HTERT RPE-1 (cell line): ENCODE measurements around the gene SPIB.
"Not testable (repeated sequence)": the region's sequence is repeated elsewhere in the genome, so short reads cannot be mapped to it uniquely, and the experiment has no call there.

Experiments
- in situ Hi-C: fragments of 300-500 bp; cut with MboI; formaldehyde crosslinking; loops from 4 replicates; pipeline ENCODE4 v1.14.3; 2020; ENCODE audit warnings: low sequenced_read_pairs

Gene SPIB

DNA sequence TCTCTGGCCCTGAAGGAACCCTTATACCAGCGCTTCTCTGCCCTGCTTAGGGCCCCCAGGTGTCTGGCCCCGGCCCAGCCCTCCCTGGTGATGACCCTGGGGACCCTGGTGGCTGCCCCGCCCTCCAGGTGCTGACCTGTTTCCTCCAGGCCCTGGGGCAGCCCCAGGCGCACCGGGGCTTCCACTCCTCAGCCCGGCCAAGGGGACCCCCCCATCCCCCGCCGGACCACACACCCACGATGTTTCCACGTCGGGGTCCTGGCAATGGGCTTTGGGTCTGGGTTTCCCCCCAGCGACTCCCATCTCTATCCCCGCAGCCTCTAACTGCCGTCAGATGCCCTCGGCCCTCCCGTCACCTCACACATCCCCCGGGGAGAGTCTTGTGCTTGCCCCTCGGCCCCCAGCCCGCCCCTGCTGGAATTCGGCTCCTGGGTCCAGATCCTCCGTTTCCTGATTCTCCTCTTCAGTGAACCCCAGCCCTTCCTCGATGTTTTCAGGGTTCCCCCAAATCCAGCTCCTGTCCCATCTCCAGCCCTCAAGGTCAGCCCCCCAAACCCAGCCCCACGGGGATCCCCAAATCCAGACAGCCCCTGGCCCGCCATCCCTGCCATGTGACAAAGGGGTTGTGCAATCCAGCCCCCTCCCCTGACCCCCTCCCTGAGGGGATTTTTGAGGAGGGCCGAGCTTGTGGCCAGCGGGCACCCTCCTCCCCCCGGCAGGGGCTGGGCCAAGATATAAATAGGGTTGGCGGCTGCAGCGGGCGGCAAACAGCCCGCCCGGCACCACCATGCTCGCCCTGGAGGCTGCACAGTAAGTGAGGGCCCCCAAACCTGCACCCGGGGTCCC lies at the start of gene SPIB:
SPIB (plus strand) TSS at position 763 of the 846 bp plus-strand sequence; CDS start at position 788, 25 bp downstream.
- in situ Hi-C loops: no loop called here

DNA sequence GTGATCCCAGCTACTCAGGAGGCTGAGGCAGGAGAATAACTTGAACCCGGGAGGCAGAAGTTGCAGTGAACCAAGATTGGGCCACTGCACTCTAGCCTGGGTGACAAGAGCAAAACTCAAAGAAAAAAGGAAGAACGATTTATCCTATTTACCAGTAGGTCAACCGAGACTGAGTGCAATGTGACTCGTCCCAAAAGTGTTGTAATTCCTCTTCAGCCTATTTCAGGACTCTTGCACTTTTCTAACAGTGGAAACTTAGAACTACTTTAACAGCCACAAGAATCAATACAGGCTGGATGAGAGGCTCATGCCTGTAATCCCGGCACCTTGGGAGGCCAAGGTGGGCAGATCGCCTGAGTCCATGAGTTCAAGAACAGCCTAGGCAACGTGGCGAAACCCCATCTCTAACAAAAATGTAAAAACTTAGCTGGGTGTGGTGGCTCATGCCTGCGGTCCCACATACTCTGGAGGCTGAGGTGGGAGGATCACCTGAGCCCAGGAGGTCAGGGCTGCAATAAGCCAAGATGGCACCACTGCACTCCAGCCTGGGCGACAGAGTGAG lies 46.7 kb upstream of the SPIB start:
- in situ Hi-C loops: no loop called here

DNA sequence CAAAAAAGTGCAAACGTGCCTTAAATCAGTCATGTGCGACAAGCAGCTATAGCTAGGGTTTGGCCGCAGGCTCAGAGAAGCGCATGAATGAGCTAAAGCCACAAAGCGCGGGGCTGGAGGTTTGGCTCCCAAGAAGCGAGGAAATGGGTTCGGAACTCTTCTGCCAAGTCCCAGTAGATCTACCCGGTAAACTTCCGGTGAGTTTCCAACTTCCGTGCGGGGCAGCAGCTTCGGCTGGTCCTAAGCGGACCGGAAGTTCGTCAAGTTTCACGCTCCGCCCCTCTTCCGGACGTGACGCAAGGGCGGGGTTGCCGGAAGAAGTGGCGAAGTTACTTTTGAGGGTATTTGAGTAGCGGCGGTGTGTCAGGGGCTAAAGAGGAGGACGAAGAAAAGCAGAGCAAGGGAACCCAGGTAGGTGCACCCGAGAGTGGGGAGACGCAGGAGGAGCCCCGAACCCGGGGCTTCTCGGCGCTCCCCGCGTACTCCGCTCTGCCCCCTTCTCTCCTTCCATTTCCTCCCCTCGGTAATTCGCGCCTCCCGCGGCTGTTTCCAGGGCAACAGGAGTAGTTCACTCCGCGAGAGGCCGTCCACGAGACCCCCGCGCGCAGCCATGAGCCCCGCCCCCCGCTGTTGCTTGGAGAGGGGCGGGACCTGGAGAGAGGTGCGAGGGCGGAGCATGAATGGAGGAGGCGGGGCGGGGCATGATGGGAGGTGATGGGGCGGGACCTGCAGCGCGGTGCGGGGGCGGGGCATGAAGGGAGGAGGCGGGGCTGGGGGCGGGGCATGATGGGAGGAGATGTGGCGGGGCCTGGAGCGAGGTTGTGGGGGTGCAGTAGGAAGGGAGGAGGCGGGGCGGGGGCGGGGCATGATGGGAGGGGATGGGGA lies 42.3 kb upstream of the SPIB start, which contains the start of gene NR1H2:
NR1H2 (plus strand) TSS at position 292 of the 885 bp plus-strand sequence. CDS start 1,149 bp downstream, outside the sequence.
- in situ Hi-C loops: no loop called here

DNA sequence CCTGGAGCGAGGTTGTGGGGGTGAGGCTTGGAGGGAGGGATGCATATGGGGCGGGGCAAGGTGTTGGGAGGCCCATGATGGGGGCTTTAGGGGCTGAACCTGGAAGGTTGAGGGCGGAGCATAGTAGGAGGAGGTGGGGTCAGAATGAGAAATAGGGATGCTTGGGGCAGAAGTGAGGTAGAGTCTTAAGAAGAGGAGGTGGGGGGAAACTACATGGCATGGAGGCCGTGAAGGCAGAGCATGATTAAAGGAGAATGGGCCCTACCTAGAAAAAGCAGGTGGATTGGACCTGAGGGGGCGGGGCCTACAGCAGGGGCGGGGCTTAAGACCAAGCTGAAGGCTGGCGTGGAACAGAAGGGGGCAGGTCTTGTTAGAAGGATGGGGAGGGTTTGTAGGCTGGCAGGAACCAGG lies 41.7 kb upstream of the SPIB start:
- in situ Hi-C loops: no loop called here

DNA sequence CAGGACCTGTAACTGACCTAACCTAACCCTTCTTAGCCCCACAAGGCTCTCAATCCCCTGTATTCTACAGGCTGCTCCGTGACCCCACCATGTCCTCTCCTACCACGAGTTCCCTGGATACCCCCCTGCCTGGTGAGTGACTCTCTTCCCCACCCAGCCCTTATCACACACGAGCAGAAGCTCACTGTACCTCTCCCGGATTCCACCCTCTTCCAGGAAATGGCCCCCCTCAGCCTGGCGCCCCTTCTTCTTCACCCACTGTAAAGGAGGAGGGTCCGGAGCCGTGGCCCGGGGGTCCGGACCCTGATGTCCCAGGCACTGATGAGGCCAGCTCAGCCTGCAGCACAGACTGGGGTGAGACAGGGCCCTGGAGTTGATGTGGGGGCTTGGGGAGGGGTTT lies 41.2 kb upstream of the SPIB start:
- in situ Hi-C loops: no loop called here

DNA sequence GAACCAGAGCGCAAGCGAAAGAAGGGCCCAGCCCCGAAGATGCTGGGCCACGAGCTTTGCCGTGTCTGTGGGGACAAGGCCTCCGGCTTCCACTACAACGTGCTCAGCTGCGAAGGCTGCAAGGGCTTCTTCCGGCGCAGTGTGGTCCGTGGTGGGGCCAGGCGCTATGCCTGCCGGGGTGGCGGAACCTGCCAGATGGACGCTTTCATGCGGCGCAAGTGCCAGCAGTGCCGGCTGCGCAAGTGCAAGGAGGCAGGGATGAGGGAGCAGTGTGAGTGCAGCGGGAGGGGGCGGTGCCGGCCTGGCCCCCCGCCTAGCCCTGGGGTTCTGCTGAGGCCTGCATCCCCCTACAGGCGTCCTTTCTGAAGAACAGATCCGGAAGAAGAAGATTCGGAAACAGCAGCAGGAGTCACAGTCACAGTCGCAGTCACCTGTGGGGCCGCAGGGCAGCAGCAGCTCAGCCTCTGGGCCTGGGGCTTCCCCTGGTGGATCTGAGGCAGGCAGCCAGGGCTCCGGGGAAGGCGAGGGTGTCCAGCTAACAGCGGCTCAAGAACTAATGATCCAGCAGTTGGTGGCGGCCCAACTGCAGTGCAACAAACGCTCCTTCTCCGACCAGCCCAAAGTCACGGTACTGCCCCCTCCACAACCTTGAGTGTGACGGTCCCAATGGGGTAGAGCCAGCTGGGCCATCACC lies 40.4 kb upstream of the SPIB start:
- in situ Hi-C loops: no loop called here

DNA sequence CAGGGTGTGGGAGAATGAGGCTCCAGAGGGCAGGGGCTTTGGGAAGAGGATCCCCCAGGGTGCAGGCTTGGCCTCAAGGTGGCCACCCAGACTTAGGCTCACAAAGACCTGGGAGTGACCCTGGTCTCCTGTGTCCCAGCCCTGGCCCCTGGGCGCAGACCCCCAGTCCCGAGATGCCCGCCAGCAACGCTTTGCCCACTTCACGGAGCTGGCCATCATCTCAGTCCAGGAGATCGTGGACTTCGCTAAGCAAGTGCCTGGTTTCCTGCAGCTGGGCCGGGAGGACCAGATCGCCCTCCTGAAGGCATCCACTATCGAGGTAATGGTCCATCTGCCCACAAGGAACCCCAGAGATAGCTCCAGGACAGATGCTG lies 39.9 kb upstream of the SPIB start:
- in situ Hi-C loops: no loop called here

DNA sequence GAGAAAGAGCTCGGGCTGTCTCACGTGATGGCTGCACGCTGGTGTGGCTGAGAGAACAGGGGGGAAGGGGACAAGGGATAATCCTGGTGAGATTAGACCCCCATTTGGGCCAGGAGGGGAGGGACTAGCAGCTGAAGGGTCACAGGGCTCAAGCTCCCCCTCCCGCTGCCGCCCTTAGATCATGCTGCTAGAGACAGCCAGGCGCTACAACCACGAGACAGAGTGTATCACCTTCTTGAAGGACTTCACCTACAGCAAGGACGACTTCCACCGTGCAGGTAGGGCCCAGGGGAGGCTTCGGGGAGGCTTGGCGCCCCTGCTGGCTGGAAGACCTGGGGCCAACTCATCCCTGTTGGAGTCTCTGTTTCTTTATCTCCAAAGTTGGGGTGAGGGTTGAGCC lies 39.1 kb upstream of the SPIB start:
- in situ Hi-C loops: no loop called here

DNA sequence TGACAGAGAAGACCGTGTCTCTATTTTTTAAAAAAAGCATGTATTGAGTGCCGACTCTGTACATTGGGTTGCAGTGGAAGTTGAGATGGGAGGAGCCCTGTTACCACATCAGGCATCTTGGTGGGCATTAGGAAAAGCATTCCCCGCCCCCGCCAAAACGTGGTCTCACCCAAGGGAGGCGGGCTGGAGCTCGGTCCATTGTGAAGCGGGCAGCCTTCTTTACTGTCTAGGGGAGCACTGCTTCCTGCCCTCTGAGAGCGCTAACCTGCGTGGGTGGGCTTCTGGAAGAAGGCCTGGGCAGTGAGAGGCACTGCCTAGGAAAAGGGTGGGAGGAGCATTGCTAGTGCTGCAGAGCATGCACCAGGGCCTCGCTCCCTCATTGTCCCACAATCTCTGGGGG lies 38.6 kb upstream of the SPIB start:
- in situ Hi-C loops: no loop called here

DNA sequence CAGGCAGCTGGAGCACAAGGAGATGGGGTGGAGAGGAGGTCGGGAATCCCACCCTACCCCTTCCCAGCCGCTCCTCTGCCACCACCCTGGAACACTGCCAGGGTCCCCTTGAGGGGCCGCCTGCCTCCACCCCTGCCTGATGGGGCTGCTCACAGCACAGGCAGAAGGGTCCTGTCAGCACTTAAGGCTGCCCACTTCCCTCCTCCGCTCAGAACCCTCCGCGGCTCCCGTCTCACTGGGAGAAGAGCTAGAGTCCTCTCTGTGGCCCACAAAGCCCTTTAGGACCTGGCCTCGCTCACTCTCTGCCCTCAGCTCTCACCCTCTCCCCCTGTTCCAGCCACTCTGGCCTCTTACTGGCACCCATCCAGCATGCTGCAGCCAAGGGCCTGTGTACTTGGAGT lies 38.0 kb upstream of the SPIB start:
- in situ Hi-C loops: no loop called here

DNA sequence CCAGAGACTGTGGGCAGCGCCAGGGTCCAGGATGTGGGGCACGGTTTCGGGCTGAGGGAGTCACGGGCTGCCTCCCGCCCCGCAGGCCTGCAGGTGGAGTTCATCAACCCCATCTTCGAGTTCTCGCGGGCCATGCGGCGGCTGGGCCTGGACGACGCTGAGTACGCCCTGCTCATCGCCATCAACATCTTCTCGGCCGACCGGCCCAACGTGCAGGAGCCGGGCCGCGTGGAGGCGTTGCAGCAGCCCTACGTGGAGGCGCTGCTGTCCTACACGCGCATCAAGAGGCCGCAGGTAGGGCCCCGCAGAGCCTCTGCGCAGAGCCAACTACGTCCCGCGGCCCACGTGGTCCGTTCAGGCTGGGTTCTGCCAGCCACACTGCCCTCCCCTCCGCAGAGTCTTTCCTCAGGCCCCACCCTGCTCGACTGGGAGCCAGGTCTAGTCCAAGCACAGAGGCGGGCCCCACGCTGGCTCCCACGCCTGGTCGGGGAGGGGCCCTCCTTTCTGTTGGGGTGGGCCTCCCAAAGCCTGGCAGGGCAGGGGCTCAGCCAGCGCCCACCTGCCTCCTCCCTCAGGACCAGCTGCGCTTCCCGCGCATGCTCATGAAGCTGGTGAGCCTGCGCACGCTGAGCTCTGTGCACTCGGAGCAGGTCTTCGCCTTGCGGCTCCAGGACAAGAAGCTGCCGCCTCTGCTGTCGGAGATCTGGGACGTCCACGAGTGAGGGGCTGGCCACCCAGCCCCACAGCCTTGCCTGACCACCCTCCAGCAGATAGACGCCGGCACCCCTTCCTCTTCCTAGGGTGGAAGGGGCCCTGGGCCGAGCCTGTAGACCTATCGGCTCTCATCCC lies 36.6 kb upstream of the SPIB start:
- in situ Hi-C loops: no loop called here

DNA sequence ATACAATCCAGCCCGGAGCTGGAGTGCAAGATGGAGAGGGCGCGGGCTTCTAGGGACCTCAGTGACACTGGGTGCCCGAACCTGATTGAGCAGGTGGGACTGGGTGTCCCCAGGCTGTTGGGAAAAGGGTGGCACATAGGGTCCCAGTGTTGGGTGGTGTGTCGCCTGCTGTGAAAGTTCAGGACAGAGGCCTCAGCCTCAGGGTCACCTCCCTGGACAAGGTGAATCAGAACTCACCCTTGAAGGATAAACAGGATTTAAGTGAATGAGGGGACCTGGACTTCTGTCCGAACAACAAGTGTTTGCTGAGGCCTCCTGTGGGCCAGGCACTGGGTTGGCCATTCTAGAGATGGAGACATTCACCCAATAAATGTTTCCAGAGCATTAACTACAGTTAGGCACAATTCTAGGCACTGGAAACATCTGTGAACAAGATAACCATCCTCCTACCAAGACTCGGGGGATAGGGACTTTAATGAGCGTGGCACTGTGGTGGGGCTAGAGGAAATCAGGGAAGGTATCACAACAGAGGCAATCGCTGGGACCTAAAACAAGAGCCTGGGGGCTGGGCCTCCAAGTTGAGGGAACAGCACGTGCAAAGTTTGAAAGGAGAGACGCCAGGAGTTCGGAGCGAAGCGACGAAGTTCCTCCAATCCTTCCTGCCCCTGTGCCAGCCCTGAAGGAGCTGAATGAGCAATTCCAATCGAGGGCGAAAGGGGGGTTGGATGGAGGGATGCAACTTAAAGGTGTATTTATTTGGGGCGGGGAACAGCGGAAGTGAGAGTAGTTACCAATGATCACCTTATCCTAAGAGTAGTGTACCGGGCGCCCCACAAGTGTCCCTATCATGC lies 35.5 kb upstream of the SPIB start:
- in situ Hi-C loops: no loop called here

DNA sequence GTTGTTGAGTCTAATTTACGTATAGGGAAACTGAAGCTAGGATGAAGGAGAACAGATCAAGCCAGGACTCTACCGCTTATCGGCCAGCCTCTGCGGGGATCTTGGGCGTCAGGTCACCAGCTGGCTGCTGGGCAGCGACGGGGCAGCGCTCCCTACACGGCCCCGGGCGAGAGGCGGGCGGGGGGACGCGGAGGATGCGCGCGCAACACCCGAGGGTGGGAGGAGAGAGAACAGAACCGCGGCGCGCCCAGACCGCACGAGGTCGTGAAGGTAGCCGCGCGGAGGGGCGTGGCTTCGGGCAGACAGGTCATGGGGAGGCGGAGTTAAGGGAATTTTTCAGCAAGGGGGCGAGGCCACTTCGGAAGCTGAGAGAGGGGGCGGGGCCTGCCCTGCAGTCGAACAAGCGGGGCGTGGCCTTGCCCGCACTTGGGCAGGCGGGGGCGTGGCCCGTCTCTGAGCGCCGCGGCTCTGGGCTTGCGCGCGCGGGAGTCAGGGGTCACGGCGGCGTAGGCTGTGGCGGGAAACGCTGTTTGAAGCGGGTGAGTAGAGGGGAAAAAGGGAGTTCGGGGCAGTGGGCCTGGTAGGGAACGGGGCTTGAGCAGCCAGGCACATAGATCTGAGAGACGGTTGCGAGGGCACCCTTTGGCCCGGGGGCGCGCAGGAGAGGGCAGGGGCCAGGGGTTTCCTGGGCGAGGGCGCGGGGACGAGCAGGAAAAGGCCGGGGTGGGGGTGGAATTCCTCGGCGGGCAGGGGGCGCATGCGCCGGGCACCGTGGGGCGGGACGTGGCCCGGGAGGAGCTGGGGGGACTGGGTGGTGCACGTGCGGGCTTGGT lies 34.7 kb upstream of the SPIB start, which contains the start of gene POLD1:
POLD1 (plus strand) TSS at position 496 of the 833 bp plus-strand sequence. CDS start 14,505 bp downstream, outside the sequence.
- in situ Hi-C loops: no loop called here

DNA sequence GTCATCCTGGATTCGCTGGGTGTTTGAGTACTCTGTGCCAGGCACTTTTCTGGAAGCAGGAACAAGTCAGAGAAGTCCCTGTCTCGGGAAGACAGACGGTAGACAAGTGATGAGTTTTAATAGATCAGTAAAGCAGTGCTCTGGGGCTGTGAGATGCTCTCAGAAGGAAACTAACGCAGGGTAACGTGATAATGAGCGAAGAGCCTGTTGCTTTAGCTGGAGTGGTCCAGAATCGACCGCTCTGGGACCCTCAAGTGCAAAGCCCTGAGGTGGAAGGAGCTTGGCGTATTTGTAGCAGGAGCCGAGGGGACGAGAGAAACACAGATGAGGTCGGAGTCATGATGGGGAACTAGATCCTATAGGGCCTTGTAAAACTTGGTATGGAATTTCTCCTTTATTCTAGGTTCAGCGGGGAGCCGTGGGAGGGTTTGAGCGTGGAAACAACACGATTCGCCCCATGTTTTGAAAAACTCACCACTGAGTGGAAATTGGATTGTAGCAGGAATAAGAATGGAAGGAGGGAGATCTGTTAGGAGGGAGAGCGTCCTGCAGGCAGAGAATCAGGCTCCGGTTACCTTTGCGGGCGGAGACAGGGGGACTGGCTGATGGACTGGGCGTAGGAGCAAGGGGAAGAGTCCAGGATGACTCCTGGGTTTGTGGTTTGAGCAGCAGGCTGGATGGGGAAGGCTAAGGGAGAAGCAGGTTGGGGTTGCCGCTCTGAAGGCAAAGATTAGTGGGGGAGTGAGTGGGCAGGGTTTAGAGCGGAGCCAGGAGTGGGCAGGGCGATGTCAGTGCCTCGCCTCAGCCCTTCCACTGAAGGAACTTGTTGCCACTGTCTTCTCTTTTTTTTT lies 33.8 kb upstream of the SPIB start:
- in situ Hi-C loops: no loop called here

DNA sequence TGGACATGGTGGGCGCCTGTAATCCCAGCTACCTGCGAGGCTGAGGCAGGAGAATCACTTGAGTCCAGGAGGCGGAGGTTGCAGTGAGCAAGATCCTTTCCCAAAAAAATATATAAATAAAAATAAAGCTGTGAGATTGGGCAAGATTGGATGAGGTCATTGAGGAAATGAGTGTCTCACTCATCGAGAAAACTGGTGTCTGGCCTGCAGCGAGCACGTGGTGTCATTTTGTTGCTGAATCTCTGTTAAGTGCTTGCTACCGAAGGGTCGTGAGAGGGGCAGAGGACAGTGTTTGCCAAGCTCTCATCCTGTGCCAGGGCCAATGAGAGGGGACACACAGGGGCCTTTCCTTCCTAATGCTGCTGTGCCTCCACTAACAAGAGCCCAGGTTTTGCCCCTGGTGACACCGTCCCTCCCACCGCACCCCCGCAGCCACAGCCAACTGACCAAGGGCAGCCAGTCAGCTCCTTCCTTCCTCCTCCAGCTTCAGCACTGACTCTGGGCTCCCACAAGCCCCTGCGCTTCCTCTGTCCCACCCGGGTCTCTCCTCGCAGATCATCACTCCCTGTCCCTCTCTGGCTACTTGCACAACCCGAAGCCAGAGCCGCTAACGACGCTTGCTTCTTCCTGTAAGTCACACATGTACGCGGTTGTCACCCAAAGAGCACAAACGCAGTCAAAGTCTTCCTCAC lies 31.4 kb upstream of the SPIB start:
- in situ Hi-C loops: no loop called here

DNA sequence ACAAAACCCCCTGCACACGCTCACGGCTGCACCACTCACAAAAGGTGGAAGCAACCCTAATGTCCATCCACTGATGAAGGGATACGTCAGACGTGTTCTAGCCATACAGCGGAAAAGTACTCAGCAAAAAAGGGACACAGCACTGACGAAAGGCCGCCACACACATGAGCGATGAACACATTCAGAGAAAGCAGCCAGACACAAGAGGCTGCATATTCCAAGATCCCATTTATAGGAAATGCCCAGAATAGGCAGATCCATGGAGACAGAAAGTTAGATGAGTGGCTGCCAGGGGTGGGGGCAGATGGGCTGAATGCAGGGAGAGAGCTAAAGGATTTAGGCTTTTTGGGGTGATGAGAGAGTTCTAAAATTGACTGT lies 30.9 kb upstream of the SPIB start:
- in situ Hi-C loops: no loop called here

DNA sequence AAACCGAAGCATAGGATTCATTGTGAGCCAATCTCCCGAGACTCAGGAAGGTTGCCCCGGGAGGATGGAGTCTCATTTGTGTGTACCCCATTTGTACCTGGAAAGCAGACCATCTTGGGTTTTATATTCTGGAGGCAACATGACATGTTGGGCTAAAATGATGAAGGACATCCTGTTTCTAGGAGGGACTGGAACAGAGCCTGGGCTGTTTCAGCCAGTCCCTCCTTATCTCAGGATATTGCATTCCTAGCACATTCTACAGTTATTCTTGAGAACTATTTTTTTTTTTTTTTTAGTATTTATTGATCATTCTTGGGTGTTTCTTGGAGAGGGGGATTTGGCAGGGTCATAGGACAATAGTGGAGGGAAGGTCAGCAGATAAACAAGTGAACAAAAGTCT lies 28.4 kb upstream of the SPIB start:
- in situ Hi-C loops: not testable (repeated sequence)
